Chondrocyte (in vitro differentiated cells): ENCODE data around the gene RPS6KA1. TPM values are rescaled to one million over a fixed set of nuclear protein-coding genes. Genes with fewer than 3 reads are reported as not detected.
"Not testable (repeated sequence)": the region's sequence is repeated elsewhere in the genome, so short reads cannot be mapped to it uniquely, and the experiment has no call there.

Experiments used
- DNase-seq: peaks from one replicate; pipeline ENCODE4 v3.0.0; 2021; ENCODE audit warnings: mixed read lengths, low spot score
- H3K27ac Mint-ChIP-seq: one replicate; pipeline ENCODE4 v1.8.0; 2021; ENCODE audit warnings: mild to moderate bottlenecking, moderate library complexity, mixed read lengths; ENCODE audit not compliant: unreplicated experiment
- H3K27me3 Mint-ChIP-seq: 2 replicates; pipeline ENCODE4 v1.8.0; 2021; ENCODE audit warnings: low read depth, mixed read lengths
- H3K36me3 Mint-ChIP-seq: 2 replicates; pipeline ENCODE4 v1.8.0; 2021; ENCODE audit warnings: low read depth, mixed read lengths
- H3K4me1 Mint-ChIP-seq: 2 replicates; pipeline ENCODE4 v1.8.0; 2021; ENCODE audit warnings: low read depth, mild to moderate bottlenecking, mixed read lengths
- H3K4me3 Mint-ChIP-seq: one replicate; pipeline ENCODE4 v1.8.0; 2021; ENCODE audit warnings: mild to moderate bottlenecking, moderate library complexity, mixed read lengths; ENCODE audit not compliant: unreplicated experiment
- H3K9me3 Mint-ChIP-seq: 2 replicates; pipeline ENCODE4 v1.8.0; 2021; ENCODE audit warnings: low read depth, mixed read lengths
- total RNA-seq: library from RNA; stranded (reverse); gene quantifications from 3 replicates; pipeline ENCODE4 v1.2.1, GENCODE V29; 2021
- TF ChIP-seq, protein P1 (sequence below): fragments of 200-600 bp; sonication (generic); IDR thresholded peaks from 2 replicates; pipeline ENCODE4 v1.5.0; 2021; ENCODE audit warnings: antibody characterized with exemption, mild to moderate bottlenecking, moderate library complexity

Gene RPS6KA1
- total RNA-seq, 1 donor from 2014 or later = 4.4 TPM

DNA sequence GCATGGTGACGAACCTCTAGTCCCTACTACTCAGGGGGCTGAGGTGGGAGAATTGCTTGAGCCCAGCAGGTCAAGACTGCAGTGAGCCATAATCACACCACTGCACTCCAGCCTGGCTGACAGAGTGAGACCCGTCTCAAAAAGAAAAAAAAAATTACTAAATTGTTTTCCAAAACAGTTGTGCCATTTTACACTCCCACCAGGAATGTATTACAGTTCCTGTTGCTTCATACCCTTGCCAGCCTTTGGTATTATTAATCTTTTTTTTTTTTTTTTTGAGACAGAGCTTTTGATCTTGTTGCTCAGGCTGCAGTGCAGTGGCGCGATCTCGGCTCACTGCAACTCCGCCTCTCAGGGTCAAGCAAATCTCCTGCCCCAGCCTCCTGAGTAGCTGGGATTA lies 55.9 kb downstream of the RPS6KA1 start:
- TF ChIP-seq, protein P1, sequence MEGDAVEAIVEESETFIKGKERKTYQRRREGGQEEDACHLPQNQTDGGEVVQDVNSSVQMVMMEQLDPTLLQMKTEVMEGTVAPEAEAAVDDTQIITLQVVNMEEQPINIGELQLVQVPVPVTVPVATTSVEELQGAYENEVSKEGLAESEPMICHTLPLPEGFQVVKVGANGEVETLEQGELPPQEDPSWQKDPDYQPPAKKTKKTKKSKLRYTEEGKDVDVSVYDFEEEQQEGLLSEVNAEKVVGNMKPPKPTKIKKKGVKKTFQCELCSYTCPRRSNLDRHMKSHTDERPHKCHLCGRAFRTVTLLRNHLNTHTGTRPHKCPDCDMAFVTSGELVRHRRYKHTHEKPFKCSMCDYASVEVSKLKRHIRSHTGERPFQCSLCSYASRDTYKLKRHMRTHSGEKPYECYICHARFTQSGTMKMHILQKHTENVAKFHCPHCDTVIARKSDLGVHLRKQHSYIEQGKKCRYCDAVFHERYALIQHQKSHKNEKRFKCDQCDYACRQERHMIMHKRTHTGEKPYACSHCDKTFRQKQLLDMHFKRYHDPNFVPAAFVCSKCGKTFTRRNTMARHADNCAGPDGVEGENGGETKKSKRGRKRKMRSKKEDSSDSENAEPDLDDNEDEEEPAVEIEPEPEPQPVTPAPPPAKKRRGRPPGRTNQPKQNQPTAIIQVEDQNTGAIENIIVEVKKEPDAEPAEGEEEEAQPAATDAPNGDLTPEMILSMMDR = no peak
- no peak for DNase-seq
- Mint-ChIP-seq H3K9me3 (peaks cover 6% of the 10 kb centered on the region), H3K27ac (no peak overlapping the region), H3K4me1 (no peaks in the 10 kb centered on the region), H3K4me3 (no peak overlapping the region), H3K27me3 (peaks cover 2% of the 10 kb centered on the region), H3K36me3 (peaks cover 1% of the 10 kb centered on the region)

DNA sequence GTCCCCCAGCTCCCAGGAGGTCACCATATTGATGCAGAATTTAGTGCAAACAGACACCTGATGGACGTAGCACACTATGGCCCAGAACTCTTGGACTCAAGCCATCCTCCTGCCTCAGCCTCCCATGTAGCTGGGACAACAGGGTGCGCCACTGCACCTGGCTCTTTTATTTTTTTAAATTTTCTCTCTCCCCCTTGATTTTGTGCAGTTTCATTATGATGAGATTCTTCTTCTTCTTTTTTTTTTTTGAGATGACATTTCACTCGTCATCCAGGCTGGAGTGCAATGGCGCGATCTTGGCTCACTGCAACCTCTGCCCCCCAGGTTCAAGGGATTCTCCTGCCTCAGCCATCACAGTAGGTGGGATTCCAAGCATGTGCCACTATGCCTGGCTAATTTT lies 63.8 kb downstream of the RPS6KA1 start:
- TF ChIP-seq, protein P1 = no peak
- Mint-ChIP-seq H3K9me3 (peaks cover 6% of the 10 kb centered on the region), H3K4me1 (no peaks in the 10 kb centered on the region), H3K27ac (no peak overlapping the region), H3K27me3 (peaks cover 2% of the 10 kb centered on the region), H3K36me3 (peaks cover 1% of the 10 kb centered on the region), H3K4me3 (no peak overlapping the region)
- DNase-seq = no peak

DNA sequence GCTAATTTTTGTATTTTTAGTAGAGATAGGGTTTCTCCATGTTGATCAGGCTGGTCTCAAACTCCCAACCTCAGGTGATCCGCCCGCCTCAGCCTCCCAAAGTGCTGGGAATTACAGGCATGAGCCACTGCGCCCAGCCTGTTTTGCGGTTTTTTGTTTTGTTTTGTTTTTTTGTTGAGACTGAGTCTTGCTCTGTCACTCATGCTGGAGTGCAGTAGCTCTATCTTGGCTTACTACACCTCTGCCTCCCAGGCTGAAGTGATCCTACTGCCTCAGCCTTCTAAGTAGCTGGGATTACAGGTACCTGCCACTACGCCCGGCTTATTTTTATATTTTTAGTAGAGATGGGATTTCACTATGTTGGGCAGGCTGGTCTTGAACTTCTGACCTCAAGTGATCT lies 65.0 kb downstream of the RPS6KA1 start:
- H3K4me3 Mint-ChIP-seq, DNase-seq, H3K9me3 Mint-ChIP-seq, H3K4me1 Mint-ChIP-seq, H3K27me3 Mint-ChIP-seq, H3K36me3 Mint-ChIP-seq, H3K27ac Mint-ChIP-seq: not testable (repeated sequence)

DNA sequence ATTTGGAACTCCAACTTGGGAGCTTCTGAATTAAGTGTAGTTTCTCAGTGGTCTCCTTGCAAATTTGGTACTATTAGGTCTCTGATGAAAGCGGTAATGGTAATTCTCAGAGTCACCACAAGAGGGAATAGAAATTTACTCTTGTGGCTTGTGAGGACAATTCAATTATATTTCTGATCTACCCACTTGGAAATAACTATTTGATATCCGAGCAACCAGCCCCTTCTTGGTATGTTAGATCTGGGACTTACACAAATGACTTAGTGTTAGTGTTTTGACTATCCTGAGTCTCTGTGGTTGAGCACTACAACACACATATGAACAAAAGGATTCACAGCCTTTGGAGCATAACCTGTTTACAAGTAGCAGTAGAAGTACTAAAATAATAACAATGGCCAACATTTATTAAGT lies 68.1 kb downstream of the RPS6KA1 start:
- Mint-ChIP-seq H3K27ac (no peak overlapping the region), H3K36me3 (no peaks in the 10 kb centered on the region), H3K4me1 (peaks cover 3% of the 10 kb centered on the region), H3K9me3 (no peaks in the 10 kb centered on the region), H3K4me3 (no peak overlapping the region), H3K27me3 (peaks cover 4% of the 10 kb centered on the region)
- DNase-seq = no peak
- TF ChIP-seq, protein P1 = peak; percentile 82

DNA sequence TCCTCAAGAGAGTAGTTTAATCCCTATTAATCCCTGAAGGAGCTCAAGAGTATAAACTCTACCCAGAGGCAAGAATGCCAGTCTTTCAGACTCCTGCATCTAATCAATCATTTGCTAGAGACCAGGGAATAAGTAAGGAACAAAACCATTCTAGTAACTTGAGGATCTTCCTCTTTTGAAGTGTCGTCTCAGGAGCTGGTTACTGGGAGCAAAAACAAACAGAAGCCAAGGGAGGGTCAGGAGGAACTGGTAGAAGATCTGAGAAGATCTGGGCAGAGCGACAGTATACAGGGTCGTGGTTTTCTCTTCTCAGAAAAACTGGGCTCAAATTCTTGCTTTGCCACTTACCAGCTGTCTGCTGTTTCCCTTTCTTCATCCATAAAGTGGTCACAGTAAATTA lies 69.3 kb downstream of the RPS6KA1 start:
- Mint-ChIP-seq H3K36me3 (no peaks in the 10 kb centered on the region), H3K4me1 (peaks cover 3% of the 10 kb centered on the region), H3K27me3 (peaks cover 9% of the 10 kb centered on the region), H3K9me3 (no peaks in the 10 kb centered on the region), H3K4me3 (no peak overlapping the region), H3K27ac (no peak overlapping the region)
- DNase-seq = no peak
- TF ChIP-seq, protein P1 = no peak

DNA sequence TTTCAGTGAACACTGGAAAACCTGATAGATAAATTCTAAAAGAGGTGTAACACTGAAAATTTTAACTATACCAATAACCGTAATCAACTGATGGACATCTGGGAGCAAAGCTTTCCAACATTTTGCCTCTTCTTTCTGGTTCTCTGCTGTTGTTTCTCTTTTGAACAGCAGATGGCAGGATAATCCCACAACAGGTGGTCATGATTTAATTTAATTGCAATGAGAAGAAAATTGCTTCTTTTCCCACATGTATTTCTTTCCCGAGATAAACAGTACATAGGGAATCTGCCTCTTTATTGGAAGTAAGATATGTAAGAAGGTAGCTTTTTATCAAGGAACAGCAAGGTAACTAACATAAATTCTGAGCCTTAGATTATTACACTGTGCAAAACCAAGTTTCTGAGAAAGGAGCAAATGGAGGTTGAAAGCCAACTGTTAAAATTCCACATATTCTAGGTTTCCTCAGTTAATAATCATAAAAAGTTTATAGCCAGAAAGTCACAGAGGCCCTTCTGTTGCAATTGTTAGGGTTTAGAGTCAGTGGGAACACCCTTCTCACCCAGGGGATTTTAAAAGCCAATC lies 72.9 kb downstream of the RPS6KA1 start:
- Mint-ChIP-seq H3K27me3 (peaks cover 13% of the 10 kb centered on the region), H3K4me1 (peaks cover 3% of the 10 kb centered on the region), H3K4me3 (no peak overlapping the region), H3K9me3 (no peaks in the 10 kb centered on the region), H3K36me3 (no peaks in the 10 kb centered on the region), H3K27ac (no peak overlapping the region)
- DNase-seq = no peak
- TF ChIP-seq, protein P1 = peak; percentile 93
